ENCODE measurements around the gene POLDIP2. TPM values are rescaled to one million over a fixed set of nuclear protein-coding genes. Genes with fewer than 3 reads are reported as not detected.

Gene POLDIP2
- total RNA-seq (2022) (82.7 and 85.9 TPM in 2 replicates), Bru-seq, nascent RNA (percentile 72 among the genes with signal in this experiment), BruChase-seq, experiment 1, labeled RNA remaining after a 6-hour chase (percentile 90 among the genes with signal in this experiment), BruChase-seq, experiment 2, labeled RNA remaining after a 2-hour chase (percentile 79 among the genes with signal in this experiment)
- long read RNA-seq, transcript POLDIP2-201 (11 exons, 2,121 nt) = major isoform, 194 of 221 reads
- long read RNA-seq, partial matches to known transcripts = 10 of 221 reads
- long read RNA-seq, other reads (novel, unspliced or antisense) = 17 of 221 reads

- TF ChIP-seq, protein P1, sequence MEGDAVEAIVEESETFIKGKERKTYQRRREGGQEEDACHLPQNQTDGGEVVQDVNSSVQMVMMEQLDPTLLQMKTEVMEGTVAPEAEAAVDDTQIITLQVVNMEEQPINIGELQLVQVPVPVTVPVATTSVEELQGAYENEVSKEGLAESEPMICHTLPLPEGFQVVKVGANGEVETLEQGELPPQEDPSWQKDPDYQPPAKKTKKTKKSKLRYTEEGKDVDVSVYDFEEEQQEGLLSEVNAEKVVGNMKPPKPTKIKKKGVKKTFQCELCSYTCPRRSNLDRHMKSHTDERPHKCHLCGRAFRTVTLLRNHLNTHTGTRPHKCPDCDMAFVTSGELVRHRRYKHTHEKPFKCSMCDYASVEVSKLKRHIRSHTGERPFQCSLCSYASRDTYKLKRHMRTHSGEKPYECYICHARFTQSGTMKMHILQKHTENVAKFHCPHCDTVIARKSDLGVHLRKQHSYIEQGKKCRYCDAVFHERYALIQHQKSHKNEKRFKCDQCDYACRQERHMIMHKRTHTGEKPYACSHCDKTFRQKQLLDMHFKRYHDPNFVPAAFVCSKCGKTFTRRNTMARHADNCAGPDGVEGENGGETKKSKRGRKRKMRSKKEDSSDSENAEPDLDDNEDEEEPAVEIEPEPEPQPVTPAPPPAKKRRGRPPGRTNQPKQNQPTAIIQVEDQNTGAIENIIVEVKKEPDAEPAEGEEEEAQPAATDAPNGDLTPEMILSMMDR (IDR thresholded peaks at IDR 0.05; ENCODE audit: unreplicated experiment) = no peak
- no peaks in the 10 kb centered on the region for H3K27me3 Mint-ChIP-seq (ENCODE audit: unreplicated experiment)
- H3K27ac Mint-ChIP-seq (ENCODE audit: unreplicated experiment) = peak within 1 kb of the TSS; percentile 87
- peaks cover 13% of the 10 kb centered on the region for H3K4me1 Mint-ChIP-seq (ENCODE audit: low read depth, unreplicated experiment)
- no TSS peak for BruUV-seq (replicated peaks)
- peak; percentile 96 for DNase-seq
- H3K4me3 Mint-ChIP-seq (ENCODE audit: low read depth, unreplicated experiment) = peak within 1 kb of the TSS; percentile 91
- intact Hi-C loops (cut with micrococcal nuclease; ENCODE audit: unreplicated experiment) = no loop called here
- H3K36me3 Mint-ChIP-seq (ENCODE audit: insufficient read depth, unreplicated experiment) = peaks cover 39% of the 10 kb centered on the region
- CTCF ChIA-PET = interaction anchor here (0.6 to 2.6 kb wide), 4 partner anchors 10 to 59 kb away, joined by 3 to 10 read pairs (median 6); partner anchors contain the start of genes IFT20 and TNFAIP1
- H3K9me3 Mint-ChIP-seq (ENCODE audit: low read depth, unreplicated experiment) = no peaks in the 10 kb centered on the region
These were observed at the start of gene POLDIP2 for GRCh38 chr17:28357061-28357900. Gene POLDIP2 (minus strand): TSS chr17:28357527. CDS start chr17:28357448, 79 bp downstream.

GRCh38 chr17:28406473-28406814 is 49.1 kb upstream of the POLDIP2 start:
- CTCF ChIA-PET = interaction anchor here (0.5 kb wide), 1 partner anchor 27 kb away, joined by 6 read pairs; no protein-coding TSS in a partner anchor
- intact Hi-C loops (cut with micrococcal nuclease; ENCODE audit: unreplicated experiment) = no loop called here

GRCh38 chr17:28405632-28406472 is 48.5 kb upstream of the POLDIP2 start, which contains the start of gene SLC46A1:
Gene SLC46A1 (minus strand): TSS chr17:28406212. CDS start chr17:28406114, 98 bp downstream.
- BruUV-seq (replicated peaks) = no TSS peak
- H3K27me3 Mint-ChIP-seq (ENCODE audit: unreplicated experiment) = peaks cover 25% of the 10 kb centered on the region
- TF ChIP-seq, protein P1 (IDR thresholded peaks at IDR 0.05; ENCODE audit: unreplicated experiment) = no peak
- peaks cover 15% of the 10 kb centered on the region for H3K36me3 Mint-ChIP-seq (ENCODE audit: insufficient read depth, unreplicated experiment)
- H3K4me1 Mint-ChIP-seq (ENCODE audit: low read depth, unreplicated experiment) = no peaks in the 10 kb centered on the region
- no peak within 1 kb of the TSS for H3K27ac Mint-ChIP-seq (ENCODE audit: unreplicated experiment)
- CTCF ChIA-PET = interaction anchor here (1.9 kb wide), 1 partner anchor 10 kb away, joined by 8 read pairs; no protein-coding TSS in a partner anchor
- no peaks in the 10 kb centered on the region for H3K9me3 Mint-ChIP-seq (ENCODE audit: low read depth, unreplicated experiment)
- intact Hi-C loops (cut with micrococcal nuclease; ENCODE audit: unreplicated experiment) = no loop called here
- peak; percentile 64 for DNase-seq
- peak within 1 kb of the TSS; percentile 86 for H3K4me3 Mint-ChIP-seq (ENCODE audit: low read depth, unreplicated experiment)

More at GRCh38 chr17:28406473-28406814, 49.1 kb upstream of the POLDIP2 start:
- BruUV-seq (replicated peaks) = no TSS peak
- Mint-ChIP-seq H3K4me1 (ENCODE audit: low read depth, unreplicated experiment) (no peaks in the 10 kb centered on the region), H3K36me3 (ENCODE audit: insufficient read depth, unreplicated experiment) (peaks cover 15% of the 10 kb centered on the region), H3K27me3 (ENCODE audit: unreplicated experiment) (peaks cover 31% of the 10 kb centered on the region), H3K4me3 (ENCODE audit: low read depth, unreplicated experiment) (peak overlapping the region; percentile 86), H3K27ac (ENCODE audit: unreplicated experiment) (no peak overlapping the region), H3K9me3 (ENCODE audit: low read depth, unreplicated experiment) (no peaks in the 10 kb centered on the region)
- TF ChIP-seq, protein P1 (IDR thresholded peaks at IDR 0.05; ENCODE audit: unreplicated experiment) = no peak
- DNase-seq = no peak

Data from Calu3 (cell line).